Cardiac muscle cell (in vitro differentiated cells and primary cell): ENCODE measurements around the gene UBL5. TPM values are rescaled to one million over a fixed set of nuclear protein-coding genes. Genes with fewer than 3 reads are reported as not detected.

Experiments
- DNase-seq, 2 donors: peaks; one replicate each; pipeline versions ENCODE4 v3.0.0 to v3.0.0-alpha.2; 2010 to 2017; ENCODE audit warnings: low read depth in 1 of 2, low spot score in 1 of 2
- H3K27ac ChIP-seq: fragments of 200-600 bp; sonication (generic); 2 replicates; pipeline ENCODE4 v1.5.1; 2016
- H3K27me3 ChIP-seq: fragments of 200-600 bp; sonication (generic); 2 replicates; pipeline ENCODE4 v1.6.0; 2016; ENCODE audit warnings: control low read depth
- H3K36me3 ChIP-seq: fragments of 200-600 bp; sonication (generic); 2 replicates; pipeline ENCODE4 v1.5.1; 2016; ENCODE audit warnings: control low read depth
- H3K4me1 ChIP-seq: fragments of 200-600 bp; sonication (generic); 2 replicates; pipeline ENCODE4 v1.8.1; 2017; ENCODE audit warnings: low read depth, mild to moderate bottlenecking, mixed run types
- H3K4me3 ChIP-seq: fragments of 200-600 bp; sonication (generic); 2 replicates; pipeline ENCODE4 v1.5.1; 2016; ENCODE audit warnings: mild to moderate bottlenecking
- H3K9me3 ChIP-seq: fragments of 200-600 bp; sonication (generic); 2 replicates; pipeline ENCODE4 v1.5.1; 2017; ENCODE audit warnings: low read depth, mild to moderate bottlenecking, control low read depth
- polyA plus RNA-seq: library from polyadenylated mRNA; unstranded; fragments of >200 nt; fragmentation: Nextera tagmentation; extraction: Ambion mirVana; gene quantifications from 2 replicates; pipeline ENCODE4 v1.2.1, GENCODE V29; 2016
- total RNA-seq: library from RNA; depleted of rRNA; stranded (reverse); fragments of >200 nt; gene quantifications from 2 replicates; pipeline ENCODE4 v1.2.3, GENCODE V29; 2016
- TF ChIP-seq, protein P1 (sequence below): IDR thresholded peaks from 2 replicates; pipeline ENCODE4 v1.5.1; 2012; ENCODE audit warnings: low read depth, mild to moderate bottlenecking, low read length

Gene UBL5
- total and polyA plus RNA-seq, 2 experiments from 2014 or later = 511 to 943 TPM

DNA sequence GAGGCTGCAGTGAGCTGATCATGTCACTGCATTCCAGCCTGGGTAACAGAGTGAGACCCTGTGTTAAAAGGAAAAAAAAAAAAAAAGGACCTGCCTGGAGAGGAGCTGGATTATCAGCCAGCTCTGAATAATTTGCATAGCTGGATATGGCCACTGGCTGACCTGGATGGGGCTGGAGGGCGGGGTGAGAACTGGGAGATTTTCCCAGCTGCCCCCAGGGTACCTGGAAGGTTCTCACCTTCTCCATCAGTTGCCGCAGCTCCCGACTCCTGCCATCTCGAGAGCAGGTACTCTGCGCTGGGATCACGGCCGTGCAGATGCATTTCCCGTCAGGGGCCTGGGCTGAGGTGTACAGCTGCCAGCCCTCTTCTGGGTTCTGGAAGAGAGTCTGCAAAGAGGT lies 32.7 kb downstream of the UBL5 start:
- H3K9me3 ChIP-seq = no peaks in the 10 kb centered on the region
- no peak for DNase-seq
- H3K27me3 ChIP-seq = no peaks in the 10 kb centered on the region
- H3K27ac ChIP-seq = no peak overlapping the region
- H3K36me3 ChIP-seq = no peaks in the 10 kb centered on the region
- H3K4me3 ChIP-seq = no peak overlapping the region
- TF ChIP-seq, protein P1, sequence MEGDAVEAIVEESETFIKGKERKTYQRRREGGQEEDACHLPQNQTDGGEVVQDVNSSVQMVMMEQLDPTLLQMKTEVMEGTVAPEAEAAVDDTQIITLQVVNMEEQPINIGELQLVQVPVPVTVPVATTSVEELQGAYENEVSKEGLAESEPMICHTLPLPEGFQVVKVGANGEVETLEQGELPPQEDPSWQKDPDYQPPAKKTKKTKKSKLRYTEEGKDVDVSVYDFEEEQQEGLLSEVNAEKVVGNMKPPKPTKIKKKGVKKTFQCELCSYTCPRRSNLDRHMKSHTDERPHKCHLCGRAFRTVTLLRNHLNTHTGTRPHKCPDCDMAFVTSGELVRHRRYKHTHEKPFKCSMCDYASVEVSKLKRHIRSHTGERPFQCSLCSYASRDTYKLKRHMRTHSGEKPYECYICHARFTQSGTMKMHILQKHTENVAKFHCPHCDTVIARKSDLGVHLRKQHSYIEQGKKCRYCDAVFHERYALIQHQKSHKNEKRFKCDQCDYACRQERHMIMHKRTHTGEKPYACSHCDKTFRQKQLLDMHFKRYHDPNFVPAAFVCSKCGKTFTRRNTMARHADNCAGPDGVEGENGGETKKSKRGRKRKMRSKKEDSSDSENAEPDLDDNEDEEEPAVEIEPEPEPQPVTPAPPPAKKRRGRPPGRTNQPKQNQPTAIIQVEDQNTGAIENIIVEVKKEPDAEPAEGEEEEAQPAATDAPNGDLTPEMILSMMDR = no peak
- H3K4me1 ChIP-seq = no peaks in the 10 kb centered on the region

DNA sequence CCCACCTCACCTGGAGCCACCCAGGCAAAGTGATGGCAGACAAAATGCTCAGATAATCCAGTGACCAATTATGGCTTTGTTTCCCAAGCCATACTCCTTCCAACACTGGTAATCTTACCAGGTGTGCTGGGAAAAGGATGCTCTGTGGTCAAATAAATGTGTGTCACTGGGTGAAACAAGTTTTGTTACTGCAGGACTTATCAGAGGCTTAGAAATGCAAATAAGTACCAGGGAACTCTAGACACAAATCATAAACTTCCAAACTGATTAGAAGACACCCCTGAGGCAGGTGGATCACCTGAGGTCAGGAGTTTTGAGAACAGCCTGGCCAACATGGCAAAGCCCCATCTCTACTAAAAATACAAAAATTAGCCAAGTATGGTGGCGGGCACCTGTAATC lies 33.8 kb downstream of the UBL5 start:
- Histone ChIP-seq H3K9me3 (no peaks in the 10 kb centered on the region), H3K4me3 (no peak overlapping the region), H3K4me1 (no peaks in the 10 kb centered on the region), H3K27me3 (no peaks in the 10 kb centered on the region), H3K36me3 (no peaks in the 10 kb centered on the region), H3K27ac (no peak overlapping the region)
- DNase-seq = no peak
- TF ChIP-seq, protein P1 = no peak

DNA sequence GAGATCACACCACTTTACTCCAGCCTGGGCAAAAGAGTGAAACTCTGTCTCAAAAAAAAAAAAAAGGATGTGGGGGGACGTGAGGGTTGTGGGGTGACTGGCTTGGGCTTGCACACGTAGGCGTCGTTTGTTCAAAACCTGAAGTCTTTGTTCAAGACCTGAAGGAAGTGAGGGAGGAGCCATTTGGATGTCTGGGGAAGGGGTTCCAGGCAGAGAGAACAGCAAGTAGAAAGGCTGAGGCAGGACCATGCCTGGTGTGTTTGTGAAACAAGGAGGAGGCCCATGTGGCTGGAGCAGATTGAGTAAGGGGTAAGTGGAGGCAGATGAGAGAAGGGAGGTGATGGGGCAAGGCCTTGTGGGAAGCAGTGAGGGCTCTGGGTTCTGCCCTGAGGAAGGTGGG lies 35.2 kb downstream of the UBL5 start:
- H3K27me3 ChIP-seq = no peaks in the 10 kb centered on the region
- no peak overlapping the region for H3K27ac ChIP-seq
- no peaks in the 10 kb centered on the region for H3K4me1 ChIP-seq
- no peaks in the 10 kb centered on the region for H3K9me3 ChIP-seq
- DNase-seq = no peak
- H3K36me3 ChIP-seq = no peaks in the 10 kb centered on the region
- no peak overlapping the region for H3K4me3 ChIP-seq
- TF ChIP-seq, protein P1 = no peak

DNA sequence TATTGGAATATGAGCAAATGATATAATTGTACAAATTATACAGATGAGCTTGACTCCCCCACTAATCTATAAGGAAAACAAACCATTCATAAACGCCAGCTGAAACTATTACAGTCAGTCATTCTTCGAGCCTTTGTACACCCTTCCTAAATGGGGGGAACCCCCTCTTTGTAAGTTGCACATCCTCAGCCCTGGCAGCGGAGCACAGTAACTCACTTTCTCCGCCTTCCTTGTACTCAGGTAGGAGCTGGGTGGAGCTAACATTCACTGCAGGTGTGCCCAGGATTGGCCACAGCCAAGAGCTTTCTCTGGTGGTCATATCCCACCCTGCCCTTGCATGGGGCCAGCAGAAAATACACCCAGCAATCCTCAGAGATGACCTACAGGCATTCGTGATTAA lies 36.0 kb downstream of the UBL5 start:
- Histone ChIP-seq H3K4me1 (no peaks in the 10 kb centered on the region), H3K27me3 (no peaks in the 10 kb centered on the region), H3K36me3 (no peaks in the 10 kb centered on the region), H3K27ac (no peak overlapping the region), H3K9me3 (no peaks in the 10 kb centered on the region), H3K4me3 (no peak overlapping the region)
- TF ChIP-seq, protein P1 = no peak
- DNase-seq = no peak

DNA sequence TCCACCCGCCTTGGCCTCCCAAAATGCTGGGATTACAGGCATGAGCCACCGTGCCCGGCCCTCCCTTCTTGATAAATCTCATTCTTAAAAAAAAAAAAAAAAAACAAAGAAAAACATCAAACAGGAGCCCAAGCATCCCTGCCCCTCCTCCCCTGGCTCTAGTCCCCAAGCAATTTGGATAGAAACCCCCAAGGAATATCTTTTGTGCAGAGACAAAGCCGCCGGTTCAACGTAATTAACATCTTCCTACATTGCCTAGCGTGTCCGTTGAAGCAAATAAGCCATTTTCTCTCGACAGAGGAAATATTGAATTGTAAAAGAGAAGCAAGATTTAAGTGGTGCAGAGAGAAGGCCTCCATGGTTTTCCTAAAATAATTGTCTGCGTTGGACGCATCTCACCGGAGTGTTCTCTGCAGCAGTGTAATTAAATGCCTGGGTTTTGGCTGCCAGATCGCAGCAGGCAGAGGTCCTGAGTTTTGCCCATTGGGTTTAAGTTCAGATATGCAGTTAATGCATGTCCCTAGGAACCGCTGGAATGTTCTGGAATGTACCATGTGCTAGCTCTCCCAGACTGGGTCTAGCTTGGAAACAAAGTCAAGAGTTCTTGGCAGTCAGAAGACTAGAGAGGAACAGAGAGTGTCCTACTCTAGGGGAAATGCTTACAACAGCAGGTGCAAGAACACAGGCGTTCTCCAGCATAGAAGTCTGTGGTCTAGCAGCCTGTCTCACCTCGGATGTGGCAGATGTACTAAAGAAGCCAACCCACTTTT lies 38.2 kb downstream of the UBL5 start:
- H3K9me3 ChIP-seq = no peaks in the 10 kb centered on the region
- H3K27me3 ChIP-seq = no peaks in the 10 kb centered on the region
- no peaks in the 10 kb centered on the region for H3K4me1 ChIP-seq
- TF ChIP-seq, protein P1 = no peak
- no peak overlapping the region for H3K27ac ChIP-seq
- H3K4me3 ChIP-seq = no peak overlapping the region
- H3K36me3 ChIP-seq = no peaks in the 10 kb centered on the region
- DNase-seq = no peak
